Occipital lobe (tissue), 2 donors: ENCODE data around the gene FHL2. TPM values are rescaled to one million over a fixed set of nuclear protein-coding genes. Genes with fewer than 3 reads are reported as not detected.
A peak's percentile ranks its signal among the peaks of the same experiment; 100 is the strongest.
"Not testable (repeated sequence)": the region's sequence is repeated elsewhere in the genome, so short reads cannot be mapped to it uniquely, and the experiment has no call there.

Experiments used
- DNase-seq: peaks from one replicate; lab custom pipeline; 2025; lab: John Stamatoyannopoulos, UW
- total RNA-seq: library from RNA; depleted of rRNA; stranded (reverse); fragments of >200 nt; gene quantifications from one replicate; pipeline ENCODE4 v1.2.3, GENCODE V29; 2014

The FHL2 gene, protein sequence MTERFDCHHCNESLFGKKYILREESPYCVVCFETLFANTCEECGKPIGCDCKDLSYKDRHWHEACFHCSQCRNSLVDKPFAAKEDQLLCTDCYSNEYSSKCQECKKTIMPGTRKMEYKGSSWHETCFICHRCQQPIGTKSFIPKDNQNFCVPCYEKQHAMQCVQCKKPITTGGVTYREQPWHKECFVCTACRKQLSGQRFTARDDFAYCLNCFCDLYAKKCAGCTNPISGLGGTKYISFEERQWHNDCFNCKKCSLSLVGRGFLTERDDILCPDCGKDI
- 4.4 TPM for total RNA-seq

DNA sequence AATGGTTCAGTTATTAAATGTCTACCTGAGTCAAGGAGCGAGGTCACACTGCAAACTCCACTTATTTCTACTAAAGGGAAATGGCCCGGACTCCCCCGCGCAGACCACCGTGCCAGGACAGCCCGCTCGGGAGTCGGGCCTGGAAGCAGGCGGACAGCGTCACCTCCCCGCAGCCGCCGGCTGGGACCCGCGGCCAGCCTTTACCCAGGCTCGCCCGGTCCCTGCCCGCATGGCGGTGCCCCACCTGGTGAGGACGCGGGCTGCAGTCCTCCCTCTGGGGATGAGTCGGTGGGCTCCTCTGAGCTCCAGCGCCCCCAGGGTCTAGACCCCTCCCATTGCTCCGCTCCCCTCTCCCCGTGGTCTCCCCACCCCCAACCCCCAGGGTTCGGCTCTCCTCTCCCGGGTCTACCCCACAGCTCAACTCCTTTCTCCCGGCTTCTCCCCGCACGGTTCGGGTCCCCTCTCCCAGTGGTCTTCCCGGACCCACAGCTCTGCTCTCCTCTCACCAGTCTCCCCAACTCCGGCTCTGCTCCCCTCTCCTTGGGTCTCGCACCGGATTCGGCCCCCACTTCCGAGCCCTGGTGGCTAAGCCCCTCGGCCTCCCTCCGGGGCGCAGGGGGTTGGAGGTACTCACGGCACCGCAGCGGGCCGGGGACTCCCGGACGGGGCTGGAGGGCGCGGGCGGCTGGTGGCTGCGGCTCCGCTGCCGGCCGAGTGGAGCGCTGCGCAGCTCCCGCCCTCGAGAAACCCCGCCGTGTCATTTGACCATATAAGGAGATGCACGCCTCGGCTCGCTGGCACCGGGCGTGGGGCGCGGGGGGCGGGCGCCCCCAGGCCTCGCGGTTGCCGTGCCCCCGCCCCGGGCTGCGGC, at the start of gene FHL2:
Gene FHL2 (minus strand): TSS at position 716 of the 871 bp plus-strand sequence. CDS start 12,535 bp downstream, outside the sequence.
- peak; percentile 36 for DNase-seq

DNA sequence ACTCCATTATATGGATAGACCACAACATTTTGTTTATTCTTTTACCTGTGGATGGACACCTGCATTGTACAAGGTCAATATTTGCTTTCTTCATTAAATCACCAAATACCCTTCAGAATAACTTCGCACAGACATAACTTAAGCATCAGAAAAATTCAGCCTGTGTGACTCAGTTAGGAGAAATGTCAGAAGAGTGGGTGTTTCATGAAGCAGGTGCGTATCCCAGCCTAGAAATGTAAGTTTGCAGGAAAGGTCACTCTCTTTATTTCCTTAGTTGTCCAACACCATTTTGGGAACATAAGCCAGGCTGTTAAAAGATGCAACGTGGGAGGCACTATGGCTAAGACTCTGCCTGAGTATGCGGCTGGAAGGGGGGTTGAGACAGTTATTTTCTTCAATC, 48.6 kb upstream of the FHL2 start:
- no peak for DNase-seq

GRCh38 chr2:105446501-105446900, 47.6 kb upstream of the FHL2 start:
- no peak for DNase-seq

DNA sequence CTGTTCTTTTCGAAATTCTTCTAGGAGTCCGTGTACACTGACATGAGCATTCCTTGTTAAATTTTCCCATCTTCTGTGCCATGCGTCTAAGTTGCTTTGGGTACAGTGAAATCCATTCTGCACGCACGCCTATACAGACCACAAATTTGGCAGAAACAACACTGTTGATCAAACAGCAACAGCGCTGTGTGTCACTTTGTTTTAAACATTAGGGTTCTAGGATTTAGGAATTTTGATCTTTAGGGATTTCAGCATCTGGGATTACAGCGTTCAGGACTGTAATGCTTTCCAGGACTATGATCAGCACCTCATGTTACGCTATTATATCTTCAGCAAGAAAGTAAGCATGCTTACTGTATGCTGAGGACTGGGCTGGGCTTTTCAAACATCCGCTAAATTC, 47.1 kb upstream of the FHL2 start:
- no peak for DNase-seq

DNA sequence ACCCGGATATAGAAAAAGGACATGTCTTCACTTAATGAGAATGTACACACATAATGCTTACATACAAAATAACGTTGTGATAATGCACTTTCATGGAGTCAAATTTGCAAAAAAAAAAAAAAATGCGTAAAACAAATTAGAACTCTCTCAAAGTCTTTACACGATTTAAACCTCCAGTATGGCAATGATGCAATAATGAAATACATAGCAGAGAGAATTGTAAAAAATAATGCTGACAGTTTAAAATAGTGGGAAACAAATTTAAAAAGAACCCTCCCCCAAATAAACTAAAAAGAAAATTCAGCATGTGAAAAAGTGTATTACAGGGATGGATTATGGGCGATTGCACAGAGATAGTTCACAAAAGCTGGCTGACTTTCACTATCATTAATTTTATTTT, 46.6 kb upstream of the FHL2 start:
- DNase-seq: no peak

DNA sequence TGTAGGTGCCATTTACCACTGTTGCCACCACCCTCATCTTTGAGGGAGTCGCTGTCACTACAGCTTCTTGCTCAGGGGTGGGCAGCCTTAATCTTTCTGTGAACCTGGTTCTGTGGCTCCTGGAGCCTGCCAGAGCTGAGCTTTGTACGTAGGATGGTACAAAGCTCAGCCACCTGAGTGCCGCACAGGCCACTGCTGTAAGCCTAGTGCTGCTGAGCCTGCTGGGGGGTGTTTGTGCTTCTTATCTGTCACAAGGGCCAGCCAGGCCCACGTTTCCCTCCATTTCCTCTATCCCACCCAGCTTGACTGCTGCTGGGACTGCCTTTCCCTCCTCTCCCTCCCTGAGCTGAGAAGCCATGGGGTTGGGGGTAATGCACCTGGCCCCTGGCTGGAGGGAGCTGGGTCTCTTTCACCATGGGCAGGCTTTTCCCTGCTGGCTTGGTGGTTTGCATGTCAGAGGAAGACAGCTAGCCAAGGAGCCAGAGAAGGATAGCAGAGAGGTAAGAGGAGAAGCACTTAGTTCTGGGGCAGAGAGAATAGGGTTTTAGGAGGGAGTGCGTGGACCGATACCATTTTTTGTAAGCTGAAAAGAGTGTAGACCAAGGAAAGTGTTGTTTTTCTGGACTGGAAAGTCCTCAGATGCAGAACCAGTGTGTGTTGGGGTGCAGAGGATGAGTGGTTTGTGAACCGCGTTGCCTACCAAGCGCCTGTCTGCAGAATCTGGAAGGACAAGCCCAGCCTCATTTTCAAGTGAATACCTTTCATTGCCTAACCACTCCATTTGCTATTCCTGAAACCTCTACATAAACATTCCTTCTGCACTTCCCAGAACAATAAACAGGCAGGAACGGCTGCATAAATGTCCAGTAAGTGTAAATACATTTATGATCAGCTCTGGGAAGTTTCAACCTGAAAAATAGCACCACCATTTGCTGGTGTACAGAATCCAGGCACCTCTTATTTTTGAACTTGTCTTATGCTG, 45.1 kb upstream of the FHL2 start:
- DNase-seq: no peak

- DNase-seq: no peak
Observed at GRCh38 chr2:105442721-105443120, 43.9 kb upstream of the FHL2 start.

GRCh38 chr2:105442056-105442455, 43.2 kb upstream of the FHL2 start:
- no peak for DNase-seq

DNA sequence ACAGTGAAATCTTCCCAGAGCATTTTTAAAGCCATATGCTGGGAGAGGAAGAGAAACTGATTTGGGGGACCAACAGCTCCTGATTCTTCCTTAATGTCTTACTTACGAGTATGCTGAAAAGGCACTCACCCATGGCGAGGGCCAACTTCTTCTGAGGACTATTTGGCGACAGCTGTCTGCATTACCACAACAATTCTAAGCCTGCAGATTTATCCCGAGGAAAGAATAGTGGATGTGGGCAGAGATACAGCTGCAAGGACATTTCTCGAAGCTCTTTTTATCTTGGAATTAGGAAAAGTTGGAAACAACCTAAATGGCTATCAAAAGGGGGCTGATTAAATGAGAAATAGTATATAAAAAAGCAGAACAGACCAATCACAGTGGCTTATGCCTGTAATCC, 40.3 kb upstream of the FHL2 start:
- DNase-seq: no peak

- no peak for DNase-seq
Observed at GRCh38 chr2:105438104-105438929, 39.5 kb upstream of the FHL2 start.

- DNase-seq: no peak
Observed at GRCh38 chr2:105437708-105438103, 38.9 kb upstream of the FHL2 start.

DNA sequence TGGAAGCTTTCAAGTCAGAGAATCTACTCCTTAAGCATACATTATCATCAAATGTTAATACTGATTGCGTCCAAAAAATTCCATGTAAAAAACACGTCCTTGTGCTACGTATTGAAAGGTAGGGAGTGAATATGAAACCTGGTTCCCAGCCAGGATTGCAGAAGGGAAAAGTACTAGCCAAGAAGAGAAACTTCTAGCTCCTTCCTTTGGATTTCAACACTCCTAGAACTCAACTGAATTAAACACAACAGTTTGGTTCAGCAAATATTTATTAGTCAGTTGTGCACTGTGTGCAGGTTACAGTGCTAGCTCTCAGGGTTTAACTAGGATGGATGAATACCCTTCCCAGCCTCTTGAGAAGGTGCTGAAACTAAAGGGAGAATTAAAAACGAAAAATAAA, 33.9 kb upstream of the FHL2 start:
- DNase-seq: no peak

- DNase-seq: no peak
Observed at GRCh38 chr2:105432044-105432399, 33.2 kb upstream of the FHL2 start.

GRCh38 chr2:105431367-105432043, 32.7 kb upstream of the FHL2 start:
- peak; percentile 26 for DNase-seq

DNA sequence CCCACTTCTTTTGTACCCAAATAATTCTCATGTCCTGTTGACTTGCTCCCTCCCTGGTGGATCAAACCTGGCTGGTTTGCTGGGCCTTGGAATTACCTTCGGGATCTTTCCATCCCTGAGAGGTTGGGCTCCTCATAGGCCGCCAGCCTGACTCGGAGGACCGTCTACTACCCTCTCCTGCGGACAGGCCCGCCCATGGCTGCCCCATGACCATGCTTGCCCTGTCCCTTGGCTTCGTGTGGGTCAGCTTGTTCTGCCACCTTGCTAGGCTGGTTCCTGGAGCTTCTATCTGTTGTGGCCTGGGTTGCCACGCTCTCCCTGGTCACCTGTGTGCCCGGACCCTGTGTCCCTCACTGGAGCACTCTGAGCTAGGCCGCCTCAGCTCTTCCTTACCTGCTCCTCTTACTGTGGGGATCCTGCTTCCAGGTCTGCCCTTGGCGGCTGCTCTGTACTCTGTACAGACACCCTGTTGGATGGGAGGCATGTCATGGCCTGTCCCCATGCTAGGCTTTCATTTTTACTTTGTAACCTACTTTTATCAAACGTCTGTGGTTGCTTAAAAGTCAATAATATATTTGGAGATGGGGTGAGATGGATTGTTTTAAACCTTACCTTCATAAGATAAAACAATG, 29.7 kb upstream of the FHL2 start:
- DNase-seq: no peak

GRCh38 chr2:105427485-105427884, 28.6 kb upstream of the FHL2 start:
- no peak for DNase-seq

- DNase-seq: peak; percentile 52
Observed at GRCh38 chr2:105426626-105427292, 27.9 kb upstream of the FHL2 start.

DNA sequence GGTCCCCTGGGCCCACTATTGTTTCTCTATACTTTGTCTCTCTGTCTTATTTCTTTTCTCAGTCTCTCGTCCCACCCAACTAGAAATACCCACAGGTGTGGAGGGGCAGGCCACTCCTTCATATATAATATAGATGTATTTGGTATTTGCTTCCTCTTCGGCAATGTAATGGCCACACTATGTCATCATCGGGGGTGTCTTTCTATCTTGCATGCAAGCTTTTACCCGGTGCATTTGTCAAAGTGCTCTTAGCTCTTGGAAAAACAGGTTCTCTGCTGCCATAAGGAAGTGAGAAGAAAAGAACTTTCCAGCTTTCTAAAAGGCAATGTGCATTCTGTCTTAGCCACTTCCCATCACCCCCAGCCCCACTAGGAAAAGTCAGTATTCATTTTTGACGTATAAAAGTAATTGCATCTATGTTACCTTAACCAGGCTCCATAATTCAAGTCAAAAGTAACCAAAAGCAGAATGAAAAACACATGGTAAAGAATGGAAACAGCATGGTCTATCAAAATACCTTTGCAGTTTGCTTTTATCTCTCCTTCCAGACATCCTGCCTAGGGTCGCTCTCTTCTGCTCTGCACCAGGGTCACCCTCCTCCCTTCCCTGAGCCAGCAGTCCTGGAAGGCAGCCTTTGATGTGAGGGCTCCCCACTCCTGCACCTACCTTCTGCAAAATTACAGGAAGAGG, 27.2 kb upstream of the FHL2 start:
- no peak for DNase-seq

GRCh38 chr2:105424836-105425235, 26.0 kb upstream of the FHL2 start:
- not testable (repeated sequence) for DNase-seq
